GM19395 (cell line): Measurements from ENCODE around the gene CLIC3.

Experiments
- ATAC-seq: cut with Tn5 transposase; IDR thresholded peaks from one replicate; pipeline ENCODE4 v1.9.1; 2021; ENCODE audit warnings: mild to moderate bottlenecking, moderate library complexity; ENCODE audit not compliant: unreplicated experiment

The CLIC3 gene

GRCh38 chr9:137018761-137019559, 22.6 kb upstream of the CLIC3 start:
- ATAC-seq: no peak

- no peak for ATAC-seq
These were observed 21.6 kb upstream of the CLIC3 start for GRCh38 chr9:137017791-137018497.

- ATAC-seq: no peak
These were observed 20.7 kb upstream of the CLIC3 start for GRCh38 chr9:137017071-137017470.

- ATAC-seq: no peak
These were observed 20.1 kb upstream of the CLIC3 start for GRCh38 chr9:137016436-137016835.

GRCh38 chr9:137015976-137016375, 19.6 kb upstream of the CLIC3 start:
- no peak for ATAC-seq

GRCh38 chr9:137015540-137015930, 19.2 kb upstream of the CLIC3 start:
- ATAC-seq: no peak

- ATAC-seq: no peak
These were observed 18.6 kb upstream of the CLIC3 start for GRCh38 chr9:137014776-137015539.

GRCh38 chr9:137014166-137014565, 17.8 kb upstream of the CLIC3 start:
- no peak for ATAC-seq

- no peak for ATAC-seq
These were observed 17.2 kb upstream of the CLIC3 start for GRCh38 chr9:137013571-137013940.

GRCh38 chr9:137012694-137013570, 16.6 kb upstream of the CLIC3 start:
- ATAC-seq: no peak

GRCh38 chr9:137011907-137012675, 15.7 kb upstream of the CLIC3 start:
- no peak for ATAC-seq

- ATAC-seq: no peak
These were observed 14.8 kb upstream of the CLIC3 start for GRCh38 chr9:137011156-137011555.

GRCh38 chr9:137009938-137010732, 13.8 kb upstream of the CLIC3 start:
- no peak for ATAC-seq

GRCh38 chr9:137009217-137009616, 12.8 kb upstream of the CLIC3 start:
- ATAC-seq: no peak

- no peak for ATAC-seq
These were observed 11.9 kb upstream of the CLIC3 start for GRCh38 chr9:137008312-137008711.

GRCh38 chr9:137007816-137008270, 11.5 kb upstream of the CLIC3 start:
- ATAC-seq: no peak

- ATAC-seq: no peak
These were observed 10.9 kb upstream of the CLIC3 start for GRCh38 chr9:137007108-137007815.
